Activated B cell treated with CpG ODN at 0.5 μM for 24 hours (primary cell): ENCODE results near the gene PTPRD. TPM values are rescaled to one million over a fixed set of nuclear protein-coding genes. Genes with fewer than 3 reads are reported as not detected.

ENCODE experiments used
- ATAC-seq: fragments of 200-7000 bp; cut with Tn5 transposase; one replicate; pipeline ENCODE4 v1.10.0; 2021; ENCODE audit warnings: low read depth, mild to moderate bottlenecking, moderate library complexity
- CTCF ChIA-PET: fragments of 350-600 bp; sonication (Branson Sonifier 250); formaldehyde crosslinking; loops from one replicate; lab custom pipeline; 2021; ENCODE audit warnings: antibody characterized with exemption; lab: Charles Lee
- POLR2A ChIA-PET: fragments of 350-600 bp; sonication (Branson Sonifier 250); formaldehyde crosslinking; loops from one replicate; lab custom pipeline; 2021; ENCODE audit warnings: antibody characterized with exemption; lab: Charles Lee
- DNase-seq: peaks from one replicate; pipeline ENCODE4 v3.0.0; 2022
- H3K27ac Mint-ChIP-seq: one replicate; pipeline ENCODE4 v1.8.0; 2020; ENCODE audit warnings: mixed read lengths
- H3K27me3 Mint-ChIP-seq: one replicate; pipeline ENCODE4 v1.8.0; 2021; ENCODE audit warnings: mixed read lengths
- H3K36me3 Mint-ChIP-seq: one replicate; pipeline ENCODE4 v1.8.0; 2021; ENCODE audit warnings: low read depth, mixed read lengths
- H3K4me1 Mint-ChIP-seq: one replicate; pipeline ENCODE4 v1.8.0; 2021; ENCODE audit warnings: mixed read lengths
- H3K4me3 Mint-ChIP-seq: one replicate; pipeline ENCODE4 v1.8.0; 2020; ENCODE audit warnings: mild to moderate bottlenecking, mixed read lengths
- H3K9me3 Mint-ChIP-seq: one replicate; pipeline ENCODE4 v1.8.0; 2020; ENCODE audit warnings: mixed read lengths
- intact Hi-C: fragments of 100-400 bp; cut with micrococcal nuclease; formaldehyde crosslinking; loops from one replicate; pipeline ENCODE4 v1.15.1; 2024
- total RNA-seq: library from RNA; stranded (reverse); gene quantifications from 2 replicates; pipeline ENCODE4 v1.2.3, GENCODE V29; 2022
- TF ChIP-seq, protein P1 (sequence below): fragments of 200-600 bp; IDR thresholded peaks from one replicate; pipeline ENCODE4 v1.8.0; 2022; ENCODE audit warnings: antibody characterized with exemption, mild to moderate bottlenecking

Gene PTPRD
- total RNA-seq, 1 donor from 2014 or later = 0.04 TPM

DNA sequence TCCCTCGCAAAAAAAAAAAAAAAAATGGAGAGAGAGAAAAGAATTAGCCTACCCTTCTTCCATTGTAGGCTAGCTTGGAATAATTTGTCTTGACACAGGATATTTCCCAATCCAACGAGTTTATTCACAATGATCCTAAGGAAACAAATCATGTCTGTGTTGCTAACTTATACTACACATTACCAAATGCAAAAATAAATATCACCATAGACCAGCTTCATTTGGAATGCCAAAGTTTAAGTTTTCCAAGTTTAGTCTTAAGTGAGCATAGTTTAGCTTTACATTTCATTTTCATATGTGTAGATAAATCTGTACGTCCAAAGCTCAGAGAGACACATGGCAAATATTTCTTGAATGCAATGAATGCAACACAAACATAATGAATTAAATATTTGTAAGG is 1707.1 kb downstream of the PTPRD start:
- H3K27ac Mint-ChIP-seq = no peak overlapping the region
- no peak for DNase-seq
- ChIA-PET POLR2A (no interaction called here), CTCF (no interaction called here)
- H3K9me3 Mint-ChIP-seq = peaks cover 3% of the 10 kb centered on the region
- H3K36me3 Mint-ChIP-seq = no peaks in the 10 kb centered on the region
- H3K4me1 Mint-ChIP-seq = no peaks in the 10 kb centered on the region
- intact Hi-C loops = no loop called here
- TF ChIP-seq, protein P1, sequence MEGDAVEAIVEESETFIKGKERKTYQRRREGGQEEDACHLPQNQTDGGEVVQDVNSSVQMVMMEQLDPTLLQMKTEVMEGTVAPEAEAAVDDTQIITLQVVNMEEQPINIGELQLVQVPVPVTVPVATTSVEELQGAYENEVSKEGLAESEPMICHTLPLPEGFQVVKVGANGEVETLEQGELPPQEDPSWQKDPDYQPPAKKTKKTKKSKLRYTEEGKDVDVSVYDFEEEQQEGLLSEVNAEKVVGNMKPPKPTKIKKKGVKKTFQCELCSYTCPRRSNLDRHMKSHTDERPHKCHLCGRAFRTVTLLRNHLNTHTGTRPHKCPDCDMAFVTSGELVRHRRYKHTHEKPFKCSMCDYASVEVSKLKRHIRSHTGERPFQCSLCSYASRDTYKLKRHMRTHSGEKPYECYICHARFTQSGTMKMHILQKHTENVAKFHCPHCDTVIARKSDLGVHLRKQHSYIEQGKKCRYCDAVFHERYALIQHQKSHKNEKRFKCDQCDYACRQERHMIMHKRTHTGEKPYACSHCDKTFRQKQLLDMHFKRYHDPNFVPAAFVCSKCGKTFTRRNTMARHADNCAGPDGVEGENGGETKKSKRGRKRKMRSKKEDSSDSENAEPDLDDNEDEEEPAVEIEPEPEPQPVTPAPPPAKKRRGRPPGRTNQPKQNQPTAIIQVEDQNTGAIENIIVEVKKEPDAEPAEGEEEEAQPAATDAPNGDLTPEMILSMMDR = no peak
- no peaks in the 10 kb centered on the region for H3K27me3 Mint-ChIP-seq
- no peak for ATAC-seq
- H3K4me3 Mint-ChIP-seq = no peak overlapping the region

DNA sequence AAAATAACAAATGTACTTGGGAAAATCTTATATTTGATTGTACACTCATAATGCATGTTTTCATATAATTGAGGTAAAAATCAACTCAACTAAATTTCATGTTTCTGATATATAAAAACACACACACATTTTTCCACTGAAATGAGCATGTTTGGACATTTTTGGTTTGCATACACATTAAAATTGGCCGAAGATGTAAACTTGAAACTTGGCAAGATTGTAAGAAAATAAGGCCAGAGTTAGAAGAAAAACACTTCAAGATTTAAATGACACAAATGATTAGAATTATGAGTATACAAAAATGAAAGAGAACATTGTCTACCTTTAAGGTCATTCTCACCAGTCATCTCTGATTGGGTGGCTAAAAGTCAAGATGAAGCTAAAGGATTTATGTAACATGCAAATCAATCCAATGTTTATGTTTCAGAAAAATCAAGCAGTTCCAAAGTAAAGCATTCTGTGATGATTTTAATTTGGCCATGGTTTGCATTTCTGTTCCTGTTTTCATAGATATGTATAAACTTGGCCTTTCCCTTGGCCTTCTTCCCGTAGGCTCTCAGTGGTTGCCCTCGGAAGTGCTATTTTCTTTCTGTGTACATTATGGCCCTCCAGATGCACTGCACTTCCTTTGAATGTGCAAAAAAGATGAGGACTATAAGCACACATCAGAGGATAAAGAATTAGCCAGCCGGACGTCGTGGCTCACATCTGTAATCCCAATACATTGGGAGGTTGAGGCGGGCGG is 1707.9 kb downstream of the PTPRD start:
- no peak for ATAC-seq
- H3K27me3 Mint-ChIP-seq = no peaks in the 10 kb centered on the region
- DNase-seq = no peak

DNA sequence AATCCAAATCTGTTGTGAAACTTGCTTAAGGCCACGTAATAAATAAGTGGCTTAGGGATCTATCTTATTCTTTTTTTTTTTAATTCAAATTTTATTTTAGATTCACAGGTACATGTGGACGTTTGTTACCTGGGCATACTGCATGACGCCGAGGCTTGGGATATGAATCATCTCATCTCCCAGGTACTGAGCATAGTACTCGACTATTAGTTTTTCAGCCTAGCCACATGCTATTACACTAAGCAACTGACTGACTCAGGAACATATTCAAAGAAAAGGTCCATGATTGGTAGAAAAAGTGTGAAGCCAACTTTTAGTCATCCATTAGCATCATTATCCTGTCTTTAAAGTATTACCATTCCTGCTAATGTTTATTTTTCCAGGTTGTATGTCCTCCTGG is 1709.7 kb downstream of the PTPRD start:
- POLR2A ChIA-PET = no interaction called here
- Mint-ChIP-seq H3K9me3 (no peaks in the 10 kb centered on the region), H3K27ac (no peak overlapping the region), H3K4me3 (no peak overlapping the region), H3K4me1 (no peaks in the 10 kb centered on the region), H3K36me3 (no peaks in the 10 kb centered on the region), H3K27me3 (no peaks in the 10 kb centered on the region)
- intact Hi-C loops = no loop called here
- DNase-seq = no peak
- no peak for ATAC-seq
- TF ChIP-seq, protein P1 = no peak
- CTCF ChIA-PET = no interaction called here

More for the DNA sequence above, 1707.9 kb downstream of the PTPRD start:
- ChIA-PET CTCF (no interaction called here), POLR2A (no interaction called here)
- peaks cover 3% of the 10 kb centered on the region for H3K9me3 Mint-ChIP-seq
- TF ChIP-seq, protein P1 = no peak
- H3K4me1 Mint-ChIP-seq = no peaks in the 10 kb centered on the region
- intact Hi-C loops = no loop called here
- H3K27ac Mint-ChIP-seq = no peak overlapping the region
- H3K36me3 Mint-ChIP-seq = no peaks in the 10 kb centered on the region
- H3K4me3 Mint-ChIP-seq = no peak overlapping the region

DNA sequence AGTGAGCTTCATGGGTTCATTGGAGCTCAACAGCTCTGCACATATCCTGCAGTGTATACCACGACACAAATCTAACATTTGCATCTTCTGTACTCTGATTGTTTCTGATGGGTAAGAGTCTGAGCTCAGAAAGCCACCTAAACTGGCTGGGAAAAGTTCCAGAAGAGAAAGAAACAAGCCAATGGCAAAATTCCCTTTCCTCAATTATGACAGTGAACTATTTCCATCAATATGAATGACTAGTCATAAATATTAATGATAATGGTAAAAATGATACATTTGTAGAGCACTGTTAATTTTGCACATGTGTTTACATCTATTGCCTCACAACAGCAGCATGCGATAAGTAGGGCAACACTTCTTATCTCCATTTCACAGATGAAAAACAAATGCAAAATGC is 1711.7 kb downstream of the PTPRD start:
- Mint-ChIP-seq H3K9me3 (no peaks in the 10 kb centered on the region), H3K4me1 (no peaks in the 10 kb centered on the region), H3K36me3 (no peaks in the 10 kb centered on the region), H3K27ac (no peak overlapping the region), H3K27me3 (no peaks in the 10 kb centered on the region), H3K4me3 (no peak overlapping the region)
- no peak for DNase-seq
- no peak for ATAC-seq
- ChIA-PET POLR2A (no interaction called here), CTCF (no interaction called here)
- TF ChIP-seq, protein P1 = no peak
- intact Hi-C loops = no loop called here

DNA sequence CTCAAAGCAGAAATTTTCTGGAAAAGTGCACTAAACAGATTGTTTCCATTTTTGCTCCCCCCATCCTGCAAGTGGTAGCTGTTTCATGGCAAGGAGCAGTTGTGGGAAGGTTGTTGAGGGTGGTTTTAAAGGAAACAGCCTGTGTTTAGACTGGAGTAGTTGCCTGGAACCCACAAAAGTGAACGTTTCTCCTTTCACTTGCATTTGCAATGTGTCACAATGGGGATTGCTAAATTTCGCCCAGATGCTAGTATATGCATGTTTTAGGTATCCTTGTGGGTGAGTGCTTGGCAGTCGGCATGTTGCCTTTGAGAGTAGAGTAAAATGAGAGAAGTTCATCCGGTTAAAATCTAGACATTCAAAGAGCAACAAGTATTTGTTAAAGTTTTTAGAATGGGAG is 1713.3 kb downstream of the PTPRD start:
- Mint-ChIP-seq H3K36me3 (no peaks in the 10 kb centered on the region), H3K27ac (no peak overlapping the region), H3K9me3 (no peaks in the 10 kb centered on the region), H3K4me1 (no peaks in the 10 kb centered on the region), H3K4me3 (no peak overlapping the region), H3K27me3 (no peaks in the 10 kb centered on the region)
- ATAC-seq (no peak), DNase-seq (no peak)
- ChIA-PET CTCF (no interaction called here), POLR2A (no interaction called here)
- TF ChIP-seq, protein P1 = no peak
- intact Hi-C loops = no loop called here
